Mesenteric fat pad (tissue), 1 donor: ENCODE data around the gene SUGCT. TPM values are rescaled to one million over a fixed set of nuclear protein-coding genes. Genes with fewer than 3 reads are reported as not detected.

ENCODE experiments used
- DNase-seq: peaks from one replicate; pipeline ENCODE4 v3.0.0-alpha.2; 2020; ENCODE audit warnings: low spot score
- total RNA-seq: library from RNA; stranded (reverse); fragmentation: NEBNext Ultra II Directional; extraction: Animal tissue kit (Norgen Biotek cat#: 25700); gene quantifications from one replicate; pipeline ENCODE4 v1.2.1, GENCODE V29; 2021
- donor health status: DM: yes; HTN: yes; CAD: no.

Gene SUGCT
- total RNA-seq, 1 donor from 2014 or later, result 2.9 TPM

DNA sequence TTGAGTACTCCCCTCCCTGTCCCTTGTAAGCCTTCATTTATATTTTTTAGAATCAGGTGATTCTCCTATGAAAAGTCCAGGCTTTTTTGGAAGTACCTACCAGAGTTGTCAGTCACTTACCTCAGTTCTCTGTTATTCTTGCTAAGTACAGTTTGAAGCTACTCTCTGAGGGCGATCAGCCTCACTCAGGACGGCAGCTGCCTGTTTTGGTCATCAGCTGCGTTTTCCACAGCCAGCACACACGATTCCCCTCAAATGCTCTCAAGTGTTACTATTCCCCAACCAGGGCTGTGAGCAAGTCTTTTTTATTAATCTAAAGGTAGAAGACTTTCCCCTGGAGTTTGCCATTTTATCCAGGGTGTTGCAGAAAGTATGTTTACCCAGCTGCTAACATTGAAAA, 328.6 kb downstream of the SUGCT start:
- no peak for DNase-seq

- DNase-seq, result no peak
Measured at GRCh38 chr7:40468891-40469864, 334.4 kb downstream of the SUGCT start.

GRCh38 chr7:40470091-40470592, 335.3 kb downstream of the SUGCT start:
- DNase-seq, result no peak

GRCh38 chr7:40470817-40471216, 336.0 kb downstream of the SUGCT start:
- DNase-seq, result no peak

DNA sequence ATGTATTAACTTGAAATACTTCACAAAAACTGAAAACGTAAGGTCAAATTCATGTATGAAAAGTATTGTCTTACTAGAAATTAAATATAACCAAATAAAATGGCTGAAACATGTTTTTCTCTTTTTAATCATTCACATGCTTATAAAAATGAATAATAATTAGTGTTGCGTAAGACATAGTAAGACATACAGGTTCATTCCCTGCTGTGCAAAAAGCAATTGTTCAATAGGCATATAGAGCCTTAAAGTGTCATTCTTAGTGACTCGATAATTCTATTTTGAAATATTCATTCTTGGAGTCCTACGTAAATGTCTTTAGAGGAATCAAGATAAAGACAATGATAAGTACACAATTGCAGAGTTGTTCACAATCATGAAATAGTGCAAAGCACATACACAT, 337.1 kb downstream of the SUGCT start:
- no peak for DNase-seq

GRCh38 chr7:40474790-40475680, 340.2 kb downstream of the SUGCT start:
- DNase-seq, result no peak

- no peak for DNase-seq
Measured at GRCh38 chr7:40475681-40475982, 340.8 kb downstream of the SUGCT start.

DNA sequence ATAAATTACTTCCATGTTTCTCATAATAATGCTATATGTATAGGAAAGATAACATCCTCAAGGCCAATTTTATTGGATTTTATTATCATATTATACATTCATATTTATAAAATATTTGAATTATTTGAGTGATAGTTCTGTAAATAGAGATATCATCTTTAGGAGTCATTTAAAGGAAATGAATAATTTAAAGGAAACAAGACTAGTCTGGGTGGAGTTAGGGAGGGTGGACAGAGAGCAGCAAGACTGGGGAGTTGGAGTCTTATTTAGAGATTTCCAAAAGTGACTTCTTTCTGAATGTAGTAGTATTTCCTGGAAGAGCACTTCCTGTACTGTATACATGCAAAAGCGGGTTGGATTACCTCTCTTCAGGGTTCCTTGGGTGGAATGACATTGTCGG, 342.3 kb downstream of the SUGCT start:
- DNase-seq, result no peak

DNA sequence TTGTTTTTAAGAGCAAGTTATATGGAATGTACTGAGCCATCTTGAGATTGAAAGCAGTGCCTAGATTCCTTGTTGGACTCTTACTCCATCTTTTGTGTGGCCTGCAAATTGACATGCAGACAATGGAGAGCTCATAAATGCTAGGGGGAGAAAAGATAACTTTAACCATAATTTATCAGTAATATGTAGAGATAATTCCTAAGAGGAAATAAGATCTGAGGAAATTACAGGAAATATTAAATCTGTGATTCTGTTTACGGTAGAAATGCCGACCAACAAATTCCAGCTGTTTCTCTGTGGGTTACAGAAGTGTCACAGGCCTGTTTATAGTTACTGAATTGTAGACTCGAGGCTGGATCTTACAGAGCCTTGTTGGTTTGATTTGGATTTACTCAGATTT, 348.0 kb downstream of the SUGCT start:
- no peak for DNase-seq

DNA sequence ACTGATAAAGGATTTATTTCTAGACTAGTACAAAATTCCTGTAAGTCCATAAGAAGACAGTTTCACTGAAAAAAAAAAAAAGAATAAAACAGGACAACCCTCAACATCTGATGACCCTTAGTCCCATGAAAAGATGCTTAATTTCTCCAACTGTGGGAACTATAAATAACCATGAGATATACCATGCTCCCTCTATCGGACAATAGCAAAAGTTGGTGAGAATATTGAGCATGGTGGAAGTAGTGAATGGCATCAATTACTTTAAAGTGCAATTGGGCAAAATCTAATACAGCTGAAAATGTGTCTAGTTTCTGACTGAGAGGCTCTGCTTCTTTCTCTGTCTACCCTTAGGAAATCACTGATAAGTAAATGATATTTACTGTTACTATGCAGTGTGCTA, 348.8 kb downstream of the SUGCT start:
- no peak for DNase-seq

DNA sequence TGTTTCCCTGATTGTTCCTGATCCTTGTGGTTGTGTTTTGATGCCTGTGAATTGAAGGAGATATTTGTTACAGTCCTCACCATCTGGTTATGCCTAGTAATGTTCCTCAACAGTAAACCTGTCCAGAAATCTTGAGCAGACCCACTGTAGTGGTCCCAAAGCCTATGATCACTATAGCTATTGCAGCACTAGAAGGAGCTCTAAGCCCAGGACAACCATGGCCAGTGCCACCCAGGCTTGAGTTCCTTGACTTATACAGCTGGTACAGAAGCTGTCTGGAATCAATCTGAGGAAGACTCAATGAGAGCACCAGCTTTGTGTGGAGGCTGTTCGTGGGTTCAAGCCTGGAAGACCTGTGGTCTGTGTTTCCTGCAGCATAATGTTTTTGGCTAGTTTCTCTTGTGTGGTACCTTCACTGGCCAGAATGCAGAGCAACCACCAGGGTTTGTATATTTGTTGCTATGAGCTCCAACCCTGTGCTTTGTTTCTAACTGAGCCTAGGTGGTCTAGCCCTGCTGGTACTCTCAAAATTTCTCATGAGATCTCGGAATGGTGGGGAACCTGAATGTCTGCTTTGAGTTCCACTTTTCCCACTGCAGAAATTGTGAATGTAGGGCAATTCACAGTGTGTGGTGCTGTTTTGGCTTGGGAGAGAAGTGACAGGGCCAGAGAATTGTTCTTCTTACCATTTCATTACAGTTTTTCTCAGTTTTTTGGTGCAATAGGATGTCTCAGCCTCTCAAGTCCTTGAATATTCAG, 355.2 kb downstream of the SUGCT start:
- DNase-seq, result no peak

DNA sequence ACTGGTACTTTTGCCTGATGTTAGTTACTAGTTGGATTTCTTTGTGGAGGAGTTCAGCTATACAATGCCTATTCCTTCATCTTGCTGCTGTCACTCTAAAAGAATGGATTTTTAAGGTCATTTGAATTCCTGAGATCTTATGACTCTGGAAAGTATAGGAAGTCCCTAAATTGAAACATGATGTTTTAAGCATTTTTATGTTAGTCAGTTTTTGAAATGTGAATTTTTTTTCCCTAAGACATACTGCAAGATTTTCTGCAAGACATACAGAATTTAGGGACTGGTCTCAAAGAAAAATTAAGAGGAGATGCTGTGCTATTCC, 355.8 kb downstream of the SUGCT start:
- DNase-seq, result no peak

DNA sequence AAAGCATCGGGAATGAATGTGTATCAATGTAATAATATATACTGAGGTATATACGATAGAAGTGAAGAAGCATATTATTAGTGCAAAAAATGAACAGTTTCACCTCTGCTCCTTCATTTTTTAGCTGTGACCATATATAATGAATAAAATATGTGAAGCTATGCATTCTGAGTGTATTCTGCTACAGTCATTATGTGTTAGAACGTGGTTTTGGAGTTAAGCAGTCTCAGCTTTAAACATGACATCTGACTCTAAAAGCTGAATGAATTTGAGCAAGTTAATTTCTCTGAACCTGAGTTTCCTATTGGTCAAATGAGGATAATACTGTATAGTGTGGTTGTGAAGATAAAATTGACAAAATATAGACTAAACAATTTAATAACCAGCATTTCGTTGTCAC, 358.1 kb downstream of the SUGCT start:
- DNase-seq, result no peak

DNA sequence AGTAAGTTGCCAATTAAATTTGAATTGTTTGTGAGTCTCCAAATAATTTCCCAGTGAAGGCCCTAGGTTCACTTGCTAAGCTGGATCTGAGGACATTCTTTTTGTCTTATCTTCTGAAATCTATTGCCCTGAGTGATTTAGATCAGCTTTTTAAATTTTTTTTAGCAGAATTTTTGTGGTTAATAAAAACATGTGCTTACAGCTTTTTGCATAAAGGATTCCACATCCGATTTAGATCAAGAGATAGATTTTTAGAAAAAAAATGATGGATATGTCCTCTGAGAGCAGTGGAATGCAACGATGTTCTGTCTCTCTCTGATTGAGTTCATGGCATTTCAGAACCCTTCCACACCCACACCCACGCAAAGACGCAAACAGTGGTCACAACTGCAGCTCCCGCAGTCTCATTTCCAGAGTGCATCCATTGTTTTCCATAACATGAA, 358.8 kb downstream of the SUGCT start:
- no peak for DNase-seq

DNA sequence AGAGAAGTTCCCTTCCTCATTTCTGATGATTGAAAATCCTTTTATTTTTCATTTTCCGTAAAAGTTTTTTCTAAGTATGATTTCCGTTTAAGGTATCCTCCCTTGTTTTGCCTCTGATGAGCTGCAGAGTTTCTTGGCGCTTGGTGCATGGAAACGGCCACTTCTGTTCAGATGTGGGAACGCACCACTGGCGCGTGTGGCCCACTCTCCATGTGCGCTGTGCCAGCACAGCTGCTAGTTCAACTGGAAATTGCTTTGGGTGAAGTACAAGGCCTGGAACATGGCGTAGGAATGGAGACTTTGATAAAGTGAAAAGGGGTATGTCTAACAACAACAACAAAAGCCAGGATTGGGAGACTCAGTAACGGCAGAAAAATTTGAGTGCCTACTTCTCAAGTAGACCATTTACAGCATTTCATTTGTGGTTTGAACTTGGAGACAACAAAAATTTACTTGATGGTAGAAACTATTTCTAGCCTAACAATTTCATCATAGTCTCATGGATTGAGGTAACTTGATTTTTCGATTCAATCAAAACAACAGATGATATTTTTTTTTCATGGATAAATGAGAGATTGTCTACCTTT, 364.2 kb downstream of the SUGCT start:
- no peak for DNase-seq

GRCh38 chr7:40499718-40500117, 364.9 kb downstream of the SUGCT start:
- DNase-seq, result no peak

DNA sequence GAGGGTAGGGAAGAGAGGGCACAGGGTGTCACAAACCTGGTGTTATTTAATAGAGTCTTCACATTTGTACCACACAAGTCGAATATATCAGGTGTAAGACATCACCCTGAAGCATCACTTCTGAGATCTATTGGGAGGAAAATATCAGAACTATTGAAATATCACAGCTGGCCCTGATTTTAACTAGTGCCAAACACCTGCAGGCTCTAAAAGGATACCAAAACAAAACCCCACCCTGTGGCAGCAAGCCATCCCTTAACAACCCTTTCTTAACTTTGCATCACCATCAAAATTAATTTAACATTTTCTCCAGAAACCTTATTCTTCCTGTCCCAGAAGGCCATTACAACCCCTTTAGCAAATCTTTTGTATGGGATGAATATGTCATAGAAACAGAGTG, 365.4 kb downstream of the SUGCT start:
- DNase-seq, result no peak

DNA sequence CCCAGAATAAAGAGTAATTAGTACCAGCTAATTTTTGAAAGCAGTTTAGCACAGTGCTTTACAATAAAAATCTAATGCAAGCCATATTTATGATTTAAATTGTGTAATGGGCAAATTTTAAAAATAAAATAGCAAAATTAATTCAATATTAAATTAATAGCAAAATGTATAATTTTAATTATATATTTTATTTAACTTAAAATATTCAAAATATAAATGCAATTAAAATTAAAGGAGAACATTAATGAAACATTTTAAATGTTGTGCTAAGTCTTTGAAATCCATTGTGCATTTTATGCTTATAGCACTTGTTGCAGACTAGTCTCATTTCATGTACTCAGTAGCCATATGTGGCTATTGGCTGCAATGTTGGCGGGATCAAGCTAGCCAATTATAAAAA, 367.6 kb downstream of the SUGCT start:
- no peak for DNase-seq

- no peak for DNase-seq
Measured at GRCh38 chr7:40506158-40506557, 371.4 kb downstream of the SUGCT start.

DNA sequence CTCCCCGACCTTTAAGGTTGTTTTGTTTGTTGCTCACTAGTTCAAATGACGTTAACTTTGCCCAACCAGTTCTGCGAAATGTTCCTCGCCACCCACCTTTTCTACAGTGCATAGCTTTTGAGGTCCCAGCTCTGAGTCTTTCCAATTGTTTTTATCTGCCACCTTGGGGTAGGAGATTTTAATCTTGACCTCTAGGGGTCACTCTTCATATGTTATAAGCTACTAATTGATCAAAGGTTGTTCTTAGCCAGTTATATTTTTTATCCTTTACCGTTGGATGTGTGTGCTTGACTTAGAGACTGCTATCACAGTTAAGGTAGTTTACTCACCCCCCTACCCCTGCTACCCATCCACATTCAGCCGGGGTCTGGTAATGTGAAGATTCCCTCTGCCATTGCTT, 372.4 kb downstream of the SUGCT start:
- DNase-seq, result no peak
